T-cell (primary cell): ENCODE results near the gene COL19A1. TPM values are rescaled to one million over a fixed set of nuclear protein-coding genes. Genes with fewer than 3 reads are reported as not detected.

ENCODE experiments used
- ATAC-seq, 4 experiments: fragments of 200-7000 bp in 3 of 4; fragments of 150-1000 bp in 1 of 4; cut with Tn5 transposase; replicated peaks in 1 of 4; 1 replicate in 3 of 4; 2 replicates in 1 of 4; pipeline ENCODE4 v1.10.0; 2021; ENCODE audit warnings: moderate library complexity in 3 of 4, mild to moderate bottlenecking in 2 of 4, moderate number of reproducible peaks in 1 of 4
- CTCF ChIA-PET, 2 donors: fragments of 300-600 bp; sonication (Branson Sonifier 250); formaldehyde crosslinking; loops; one replicate each; lab custom pipeline; 2022; ENCODE audit warnings: antibody characterized with exemption in 2 of 2; lab: Charles Lee
- POLR2A ChIA-PET, 2 donors: fragments of 300-600 bp; sonication (Branson Sonifier 250); formaldehyde crosslinking; loops; one replicate each; lab custom pipeline; 2022; ENCODE audit warnings: antibody characterized with exemption in 2 of 2; lab: Charles Lee
- DNase-seq, 35 experiments: peaks; one replicate each; pipeline versions ENCODE4 v3.0.0 to v3.0.0-alpha.2; 2013 to 2023
- H3K27ac ChIP-seq: one replicate; pipeline ENCODE4 v1.5.1; 2013; ENCODE audit warnings: low read length
- H3K27me3 ChIP-seq, 2 experiments: replicated peaks in 1 of 2; 1 replicate in 1 of 2; 2 replicates in 1 of 2; pipeline versions ENCODE4 v1.6.1 to v1.7.0; 2013; ENCODE audit warnings: low read length in 1 of 2, mixed read lengths in 1 of 2; ENCODE audit not compliant: control insufficient read depth in 2 of 2, insufficient read depth in 2 of 2; ENCODE audit errors: extremely low read depth in 1 of 2
- H3K36me3 ChIP-seq, 2 donors: 1 replicate in 1 of 2; 2 replicates in 1 of 2; pipeline versions ENCODE4 v1.6.1 to v1.7.0; 2013; ENCODE audit warnings: low read length in 1 of 2; ENCODE audit not compliant: control insufficient read depth in 2 of 2, insufficient read depth in 1 of 2; ENCODE audit errors: extremely low read depth in 1 of 2
- H3K4me1 ChIP-seq, 2 experiments: 1 replicate in 1 of 2; 2 replicates in 1 of 2; pipeline versions ENCODE4 v1.6.1 to v1.7.0; 2013; ENCODE audit warnings: low read length in 2 of 2, mixed read lengths in 1 of 2; ENCODE audit not compliant: insufficient read depth in 2 of 2, control insufficient read depth in 1 of 2; ENCODE audit errors: extremely low read depth in 1 of 2
- H3K4me3 ChIP-seq, 2 donors: 1 replicate in 1 of 2; 2 replicates in 1 of 2; pipeline versions ENCODE4 v1.5.1 to v1.7.0; 2013; ENCODE audit warnings: mild to moderate bottlenecking in 2 of 2, low read length in 1 of 2, moderate library complexity in 1 of 2; ENCODE audit not compliant: control insufficient read depth in 1 of 2; ENCODE audit errors: extremely low read depth in 1 of 2
- H3K9me3 ChIP-seq: 2 replicates; pipeline ENCODE4 v1.7.0; 2013
- H3K27ac Mint-ChIP-seq, 2 donors: one replicate each; pipeline ENCODE4 v1.8.0; 2020 to 2021; ENCODE audit warnings: mild to moderate bottlenecking in 2 of 2, mixed read lengths in 2 of 2
- H3K27me3 Mint-ChIP-seq, 2 donors: one replicate each; pipeline ENCODE4 v1.8.0; 2021 to 2022; ENCODE audit warnings: mixed read lengths in 2 of 2
- H3K36me3 Mint-ChIP-seq: one replicate; pipeline ENCODE4 v1.8.0; 2021; ENCODE audit warnings: mixed read lengths
- H3K4me1 Mint-ChIP-seq, 3 donors: one replicate each; pipeline ENCODE4 v1.8.0; 2020 to 2022; ENCODE audit warnings: mixed read lengths in 3 of 3, mild to moderate bottlenecking in 1 of 3
- H3K4me3 Mint-ChIP-seq, 3 donors: one replicate each; pipeline ENCODE4 v1.8.0; 2020 to 2022; ENCODE audit warnings: mild to moderate bottlenecking in 3 of 3, mixed read lengths in 3 of 3, moderate library complexity in 3 of 3
- H3K9me3 Mint-ChIP-seq, 3 donors: one replicate each; pipeline ENCODE4 v1.8.0; 2020 to 2022; ENCODE audit warnings: mixed read lengths in 3 of 3
- WGBS: methylation state at CpG from one replicate; pipeline ENCODE4 v1.1.5; 2013; ENCODE audit warnings: missing lambda C conversion rate; ENCODE audit not compliant: insufficient coverage; 5-methylcytosine and 5-hydroxymethylcytosine counted together
- total RNA-seq, 35 experiments: library from RNA in 6 of 35; stranded (reverse) in 6 of 35; fragments of 120-200 nt in 1 of 35; gene quantifications; one replicate each; pipeline versions ENCODE4 v1.2.1 to v1.2.4 and lab custom pipeline; 2013 to 2026

COL19A1 gene
- total RNA-seq, 5 donors from 2014 or later (not counting 1 experiment from before 2014, with no cell fraction given) = 0.42 to 2.3 (median 0.55) TPM

GRCh38 chr6:70073637-70074036, 207.3 kb downstream of the COL19A1 start:
- DNase-seq = no peak
- H3K27ac ChIP-seq = no peak overlapping the region

DNA sequence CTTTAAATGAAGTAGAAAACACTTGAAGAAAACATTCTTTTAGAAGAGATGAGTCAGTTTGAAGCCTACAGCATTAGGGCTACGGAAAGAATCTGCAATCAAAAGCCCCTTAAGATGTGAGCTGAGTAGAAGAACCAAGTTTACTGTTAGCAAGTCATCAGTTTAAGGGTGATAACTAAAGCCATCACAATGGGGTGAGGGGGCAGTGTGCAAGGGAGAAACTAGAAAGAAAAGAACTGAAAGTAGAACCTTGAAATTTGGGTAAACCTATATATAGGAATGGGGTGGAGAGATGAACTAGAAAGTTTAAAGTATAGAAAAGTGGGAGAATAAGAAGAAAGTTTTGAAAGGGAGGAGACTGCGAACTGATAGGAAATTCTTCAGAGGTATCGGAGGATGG, 212.9 kb downstream of the COL19A1 start:
- Histone ChIP-seq H3K27ac (no peak overlapping the region), H3K36me3 (no peaks in the 10 kb centered on the region), H3K4me3 (no peak overlapping the region), H3K27me3 (no peaks in the 10 kb centered on the region), H3K4me1 (no peaks in the 10 kb centered on the region), H3K9me3 (no peaks in the 10 kb centered on the region)
- Mint-ChIP-seq H3K36me3 (no peaks in the 10 kb centered on the region), H3K4me1 (no peaks in the 10 kb centered on the region), H3K27me3 (peaks cover 0 to 2% of the 10 kb centered on the region in 2 donors), H3K27ac (no peak overlapping the region), H3K4me3 (no peak overlapping the region), H3K9me3 (no peaks in the 10 kb centered on the region)
- no peak for ATAC-seq
- ChIA-PET POLR2A (no interaction called here), CTCF (no interaction called here)
- WGBS = 84% methylated on average over 3 of the region's 3 CpGs
- no peak for DNase-seq

More at GRCh38 chr6:70073637-70074036, 207.3 kb downstream of the COL19A1 start:
- Mint-ChIP-seq H3K4me3 (no peak overlapping the region), H3K9me3 (no peaks in the 10 kb centered on the region), H3K27ac (no peak overlapping the region), H3K27me3 (no peaks in the 10 kb centered on the region), H3K36me3 (no peaks in the 10 kb centered on the region), H3K4me1 (no peaks in the 10 kb centered on the region)
- Histone ChIP-seq H3K27me3 (no peaks in the 10 kb centered on the region), H3K36me3 (no peaks in the 10 kb centered on the region), H3K4me3 (no peak overlapping the region), H3K4me1 (no peaks in the 10 kb centered on the region), H3K9me3 (no peaks in the 10 kb centered on the region)
- POLR2A ChIA-PET = interaction anchor here in 1 of 2 donors (0.7 kb wide), 1 partner anchor 97 kb away, joined by 15 read pairs; no protein-coding TSS in a partner anchor
- ATAC-seq = no peak
- CTCF ChIA-PET = no interaction called here

- no peaks in the 10 kb centered on the region for H3K27me3 ChIP-seq
- DNase-seq (no peak), ATAC-seq (no peak)
- Mint-ChIP-seq H3K4me1 (no peaks in the 10 kb centered on the region), H3K27me3 (peaks cover 0 to 6% of the 10 kb centered on the region in 2 donors), H3K9me3 (no peaks in the 10 kb centered on the region), H3K27ac (no peak overlapping the region), H3K4me3 (no peak overlapping the region), H3K36me3 (no peaks in the 10 kb centered on the region)
- H3K27ac ChIP-seq = no peak overlapping the region
- H3K4me3 ChIP-seq = no peak overlapping the region
- ChIA-PET CTCF (no interaction called here), POLR2A (no interaction called here)
- no CpG with 5 or more reads among the region's 4 CpGs for WGBS
- no peaks in the 10 kb centered on the region for H3K36me3 ChIP-seq
- no peaks in the 10 kb centered on the region for H3K9me3 ChIP-seq
- H3K4me1 ChIP-seq = no peaks in the 10 kb centered on the region
Measured at GRCh38 chr6:70080443-70081070, 214.2 kb downstream of the COL19A1 start.

- Mint-ChIP-seq H3K36me3 (no peaks in the 10 kb centered on the region), H3K9me3 (no peaks in the 10 kb centered on the region), H3K27me3 (peaks cover 0 to 6% of the 10 kb centered on the region in 2 donors), H3K4me1 (no peaks in the 10 kb centered on the region), H3K27ac (no peak overlapping the region), H3K4me3 (no peak overlapping the region)
- H3K27ac ChIP-seq = no peak overlapping the region
- ATAC-seq (no peak), DNase-seq (no peak)
- no peaks in the 10 kb centered on the region for H3K27me3 ChIP-seq
- POLR2A ChIA-PET = no interaction called here
- H3K4me1 ChIP-seq = no peaks in the 10 kb centered on the region
- CTCF ChIA-PET = no interaction called here
- no peak overlapping the region for H3K4me3 ChIP-seq
- H3K9me3 ChIP-seq = no peaks in the 10 kb centered on the region
- no CpG with 5 or more reads among the region's 7 CpGs for WGBS
- H3K36me3 ChIP-seq = no peaks in the 10 kb centered on the region
Measured at GRCh38 chr6:70082830-70083229, 216.5 kb downstream of the COL19A1 start.

- no CpG with 5 or more reads among the region's 1 CpG for WGBS
- Histone ChIP-seq H3K36me3 (no peaks in the 10 kb centered on the region), H3K4me3 (no peak overlapping the region), H3K27me3 (no peaks in the 10 kb centered on the region), H3K27ac (no peak overlapping the region), H3K4me1 (no peaks in the 10 kb centered on the region), H3K9me3 (no peaks in the 10 kb centered on the region)
- ChIA-PET POLR2A (no interaction called here), CTCF (no interaction called here)
- no peak for ATAC-seq
- Mint-ChIP-seq H3K9me3 (no peaks in the 10 kb centered on the region), H3K4me3 (no peak overlapping the region), H3K4me1 (no peaks in the 10 kb centered on the region), H3K27me3 (peaks cover 0 to 6% of the 10 kb centered on the region in 2 donors), H3K36me3 (no peaks in the 10 kb centered on the region), H3K27ac (no peak overlapping the region)
- DNase-seq = no peak
Measured at GRCh38 chr6:70086806-70087205, 220.4 kb downstream of the COL19A1 start.

DNA sequence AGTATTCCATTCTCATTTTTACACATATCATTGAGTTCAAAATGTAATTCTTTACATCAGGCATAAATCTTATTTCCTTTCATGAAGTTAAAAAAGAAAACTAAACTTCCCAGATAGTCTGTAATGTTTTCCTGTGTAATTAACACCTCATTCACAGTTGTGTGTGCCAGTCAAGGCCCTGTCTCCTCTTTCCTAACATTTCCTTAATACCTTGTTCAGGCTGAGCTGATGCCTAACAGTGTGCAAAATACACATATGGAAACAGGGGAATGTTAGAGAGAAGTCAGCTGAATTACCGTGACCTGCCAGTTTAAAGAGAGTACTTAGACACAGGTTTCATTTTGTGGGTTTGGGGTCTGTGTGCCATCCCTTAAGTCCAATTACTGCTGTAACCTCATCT, 227.8 kb downstream of the COL19A1 start:
- ChIA-PET POLR2A (no interaction called here), CTCF (no interaction called here)
- no peak overlapping the region for H3K27ac ChIP-seq
- no peaks in the 10 kb centered on the region for H3K9me3 Mint-ChIP-seq
- H3K27me3 Mint-ChIP-seq = peaks cover 0 to 4% of the 10 kb centered on the region in 2 donors
- no peak for DNase-seq
- H3K4me3 Mint-ChIP-seq = no peak overlapping the region
- H3K4me3 ChIP-seq = no peak overlapping the region
- H3K27me3 ChIP-seq = no peaks in the 10 kb centered on the region
- no CpG with 5 or more reads among the region's 1 CpG for WGBS
- H3K4me1 ChIP-seq = no peaks in the 10 kb centered on the region
- H3K36me3 ChIP-seq = no peaks in the 10 kb centered on the region
- no peak for ATAC-seq
- no peak overlapping the region for H3K27ac Mint-ChIP-seq
- no peaks in the 10 kb centered on the region for H3K4me1 Mint-ChIP-seq
- no peaks in the 10 kb centered on the region for H3K9me3 ChIP-seq
- H3K36me3 Mint-ChIP-seq = no peaks in the 10 kb centered on the region

GRCh38 chr6:70099732-70100131, 233.4 kb downstream of the COL19A1 start:
- Histone ChIP-seq H3K4me1 (no peaks in the 10 kb centered on the region), H3K4me3 (no peak overlapping the region), H3K9me3 (no peaks in the 10 kb centered on the region), H3K36me3 (no peaks in the 10 kb centered on the region), H3K27me3 (no peaks in the 10 kb centered on the region), H3K27ac (no peak overlapping the region)
- H3K36me3 Mint-ChIP-seq = no peaks in the 10 kb centered on the region
- no peaks in the 10 kb centered on the region for H3K9me3 Mint-ChIP-seq
- 63% methylated on average over 1 of the region's 3 CpGs for WGBS
- no peaks in the 10 kb centered on the region for H3K4me1 Mint-ChIP-seq
- ChIA-PET CTCF (no interaction called here), POLR2A (no interaction called here)
- peaks cover 0 to 7% of the 10 kb centered on the region in 2 donors for H3K27me3 Mint-ChIP-seq
- no peak overlapping the region for H3K4me3 Mint-ChIP-seq
- no peak for DNase-seq
- no peak overlapping the region for H3K27ac Mint-ChIP-seq
- no peak for ATAC-seq
